ENCODE measurements around the gene ALPK1.

The ALPK1 gene

GRCh38 chr4:112328734-112329130 is 31.6 kb downstream of the ALPK1 start:
- no peak for DNase-seq

GRCh38 chr4:112329672-112330375 is 32.7 kb downstream of the ALPK1 start:
- no peak for DNase-seq

GRCh38 chr4:112330921-112331320 is 33.8 kb downstream of the ALPK1 start:
- no peak for DNase-seq

DNA sequence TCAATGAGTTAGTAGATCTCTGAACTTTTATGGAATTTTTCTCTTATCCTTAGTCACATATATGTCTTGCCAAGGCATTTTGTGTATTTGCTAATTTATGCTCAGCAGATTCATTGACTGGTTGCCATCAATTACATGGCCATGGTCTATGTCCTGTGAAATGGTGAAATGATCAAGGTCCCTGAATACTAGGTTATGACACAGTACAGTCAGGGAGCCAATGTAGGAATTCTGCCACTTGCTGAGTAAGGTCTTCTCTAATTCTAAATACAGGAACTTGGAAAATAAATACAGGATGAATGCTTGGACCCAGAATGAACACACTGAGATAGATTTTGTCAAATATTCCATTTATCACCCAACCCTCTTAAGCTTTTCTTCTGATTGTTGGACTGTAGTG is 35.2 kb downstream of the ALPK1 start:
- no peak for DNase-seq

GRCh38 chr4:112340023-112340422 is 42.9 kb downstream of the ALPK1 start:
- DNase-seq = peak; percentile 92

GRCh38 chr4:112341033-112341432 is 43.9 kb downstream of the ALPK1 start:
- peak; percentile 41 for DNase-seq

DNA sequence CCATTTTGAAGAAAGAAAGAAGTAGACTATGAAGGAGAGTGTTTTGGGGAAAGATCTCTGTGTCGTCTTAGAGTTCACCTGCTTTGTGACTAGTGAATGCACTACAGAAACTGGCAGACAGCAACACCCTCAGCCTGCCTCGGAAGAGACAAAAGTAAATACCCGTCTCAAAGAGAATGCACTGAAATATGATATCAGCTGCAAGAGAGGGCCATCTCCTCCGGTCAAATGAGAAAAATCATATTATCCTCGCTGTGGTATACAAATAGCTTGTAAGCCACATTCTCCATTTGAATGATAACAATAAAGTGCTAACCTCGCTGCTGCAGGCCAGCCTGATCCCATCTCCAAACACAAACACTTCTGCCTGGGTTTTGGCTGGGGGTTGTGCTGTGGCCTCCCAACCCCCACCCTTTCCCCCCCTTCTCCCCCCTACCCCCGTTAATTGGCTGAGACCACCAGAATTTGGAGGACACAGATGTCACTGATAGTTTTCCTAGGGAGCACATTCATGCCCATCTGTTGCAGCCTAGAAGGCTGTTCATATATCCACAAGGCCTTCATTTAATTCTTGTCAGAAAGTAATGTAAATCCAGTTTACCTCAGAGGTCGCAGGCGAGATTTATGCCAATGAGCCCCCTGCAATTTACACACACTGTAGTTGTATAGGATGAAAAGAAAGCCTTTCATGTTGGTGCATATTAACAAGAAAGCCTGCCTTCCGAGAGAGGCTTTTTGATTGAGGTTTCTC is 46.3 kb downstream of the ALPK1 start:
- peak; percentile 97 for DNase-seq

- DNase-seq = peak; percentile 84
Observed at GRCh38 chr4:112348488-112349158, 51.5 kb downstream of the ALPK1 start.

DNA sequence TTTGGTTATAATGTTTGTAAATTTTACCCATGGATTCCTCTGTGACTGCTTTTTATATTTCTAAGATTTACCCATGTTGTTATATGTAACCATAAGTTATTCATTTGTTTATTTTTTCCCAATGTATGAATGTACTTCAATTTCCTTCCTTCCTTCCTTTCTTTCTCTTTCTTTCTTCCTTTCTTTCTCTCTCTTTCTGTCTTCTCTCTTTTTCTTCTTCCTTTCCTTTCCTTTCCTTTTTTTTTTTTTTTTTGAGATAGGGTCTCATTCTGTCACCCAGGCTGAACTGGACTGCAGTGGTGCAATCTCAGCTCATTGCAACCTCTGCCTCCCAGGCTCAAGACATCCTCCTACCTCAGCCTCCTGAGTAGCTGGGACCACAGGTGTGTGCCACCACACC is 55.6 kb downstream of the ALPK1 start:
- DNase-seq = no peak

GRCh38 chr4:112355662-112356061 is 58.5 kb downstream of the ALPK1 start:
- no peak for DNase-seq

GRCh38 chr4:112357453-112357852 is 60.3 kb downstream of the ALPK1 start:
- no peak for DNase-seq

GRCh38 chr4:112357897-112358296 is 60.7 kb downstream of the ALPK1 start:
- DNase-seq = no peak

DNA sequence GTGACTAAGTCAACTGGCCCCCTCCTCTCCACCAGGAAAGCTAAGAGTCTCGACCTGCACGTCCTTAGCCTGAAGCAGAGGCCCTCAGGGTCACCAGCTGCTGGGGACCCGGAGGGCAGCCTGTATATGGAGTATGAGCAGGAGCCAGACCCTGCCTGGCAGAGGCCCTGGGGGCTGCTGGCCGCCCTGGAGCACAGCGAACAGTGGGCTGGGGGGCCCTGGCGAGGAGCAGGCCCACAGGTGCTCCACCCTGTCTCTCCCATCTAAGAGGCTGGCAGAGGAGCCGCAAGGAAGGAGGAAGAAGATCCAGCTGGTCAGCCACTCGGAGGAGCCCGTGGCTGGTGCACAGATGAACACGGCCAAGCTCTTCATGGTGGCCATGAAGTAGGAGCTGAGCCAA is 61.2 kb downstream of the ALPK1 start:
- no peak for DNase-seq

GRCh38 chr4:112358952-112359749 is 62.0 kb downstream of the ALPK1 start:
- DNase-seq = no peak

DNA sequence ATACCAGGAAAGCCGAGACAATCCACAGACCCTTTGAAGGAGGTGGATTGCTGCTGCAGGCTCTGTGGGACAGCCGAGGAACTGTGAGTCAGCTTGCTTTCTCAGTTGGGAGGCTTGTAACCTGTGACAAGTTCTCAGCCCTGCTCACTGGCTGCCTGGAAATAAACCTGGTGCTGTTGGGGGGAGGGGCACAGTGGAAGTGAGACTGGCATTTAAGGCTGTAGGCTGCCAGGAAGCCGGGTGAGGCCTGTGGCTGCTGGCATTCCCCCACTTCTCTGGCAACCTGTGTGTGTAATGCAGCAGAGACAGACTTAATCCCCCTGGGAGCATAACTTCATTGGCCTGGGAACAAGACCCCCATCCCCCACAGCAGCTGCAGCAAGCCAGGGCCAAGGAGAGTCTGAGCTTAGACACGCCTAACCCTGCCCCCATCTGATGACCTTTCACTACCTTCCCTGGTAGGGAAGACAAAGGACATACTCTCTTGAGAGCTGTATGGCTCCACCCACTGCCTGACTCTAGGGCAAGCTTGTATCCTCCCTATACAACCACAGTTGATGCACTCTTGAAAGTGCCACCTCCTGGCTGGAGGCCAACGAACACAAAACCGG is 64.1 kb downstream of the ALPK1 start:
- DNase-seq = peak; percentile 65

GRCh38 chr4:112370466-112370865 is 73.3 kb downstream of the ALPK1 start:
- no peak for DNase-seq

DNA sequence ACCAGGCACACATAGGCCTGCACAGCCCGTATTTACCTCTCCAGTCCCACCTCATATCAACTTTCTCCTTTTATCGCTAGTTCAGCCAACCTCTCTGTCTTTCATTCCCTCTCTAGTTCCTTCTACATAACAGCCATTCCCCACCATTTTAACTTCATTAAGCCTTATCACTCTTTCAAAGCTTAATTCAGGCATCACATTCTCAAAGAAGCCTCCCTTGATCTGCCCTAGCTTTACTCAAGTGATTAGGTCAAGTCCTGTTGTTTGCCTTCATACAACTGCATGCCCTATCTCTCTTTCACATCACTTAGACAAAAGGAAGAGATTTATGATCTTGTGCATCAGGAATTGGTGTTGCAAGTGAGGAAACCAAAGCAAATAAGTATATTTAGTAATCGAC is 74.2 kb downstream of the ALPK1 start:
- no peak for DNase-seq

- no peak for DNase-seq
Observed at GRCh38 chr4:112374850-112375249, 77.7 kb downstream of the ALPK1 start.

- DNase-seq = no peak
Observed at GRCh38 chr4:112377171-112377570, 80.0 kb downstream of the ALPK1 start.

GRCh38 chr4:112377594-112378242 is 80.5 kb downstream of the ALPK1 start:
- DNase-seq = no peak

DNA sequence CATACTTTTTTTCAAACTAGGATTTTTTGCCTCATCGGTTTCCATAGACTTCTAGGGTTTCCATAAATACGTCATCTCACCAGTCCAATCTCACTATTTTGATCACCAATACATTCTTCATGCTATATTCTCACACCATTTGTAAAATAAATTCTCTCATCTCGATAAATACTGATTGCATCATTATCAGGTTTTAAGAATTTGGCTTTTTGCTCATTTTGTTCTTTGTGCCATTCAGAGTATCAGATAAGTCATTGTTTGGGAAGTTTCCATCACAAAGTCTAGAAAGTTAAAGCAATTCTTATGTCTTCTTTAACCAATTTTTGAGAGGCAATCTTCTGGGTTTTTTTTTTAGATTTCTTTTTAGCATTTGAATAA is 81.1 kb downstream of the ALPK1 start:
- no peak for DNase-seq

- no peak for DNase-seq
Observed at GRCh38 chr4:112378858-112379257, 81.7 kb downstream of the ALPK1 start.

All from NCI-H82 (cell line).